Osteocyte (in vitro differentiated cells): ENCODE data around the gene PTGES3. TPM values are rescaled to one million over a fixed set of nuclear protein-coding genes. Genes with fewer than 3 reads are reported as not detected.

Experiments
- DNase-seq: peaks from one replicate; pipeline ENCODE4 v3.0.0; 2021; ENCODE audit warnings: mixed read lengths; ENCODE audit not compliant: unreplicated experiment; ENCODE audit errors: extremely low spot score
- H3K27ac Mint-ChIP-seq: one replicate; pipeline ENCODE4 v1.8.0; 2021; ENCODE audit warnings: mild to moderate bottlenecking, mixed read lengths; ENCODE audit not compliant: unreplicated experiment
- H3K27me3 Mint-ChIP-seq: one replicate; pipeline ENCODE4 v1.8.0; 2021; ENCODE audit warnings: mixed read lengths; ENCODE audit not compliant: unreplicated experiment
- H3K36me3 Mint-ChIP-seq: one replicate; pipeline ENCODE4 v1.8.0; 2021; ENCODE audit warnings: mixed read lengths; ENCODE audit not compliant: unreplicated experiment
- H3K4me1 Mint-ChIP-seq: one replicate; pipeline ENCODE4 v1.8.0; 2021; ENCODE audit warnings: mixed read lengths; ENCODE audit not compliant: unreplicated experiment
- H3K4me3 Mint-ChIP-seq: one replicate; pipeline ENCODE4 v1.8.0; 2021; ENCODE audit warnings: mild to moderate bottlenecking, moderate library complexity, mixed read lengths; ENCODE audit not compliant: unreplicated experiment
- H3K9me3 Mint-ChIP-seq: one replicate; pipeline ENCODE4 v1.8.0; 2021; ENCODE audit warnings: mixed read lengths; ENCODE audit not compliant: unreplicated experiment
- total RNA-seq: library from RNA; stranded (reverse); gene quantifications from 2 replicates; pipeline ENCODE4 v1.2.1, GENCODE V29; 2021
- TF ChIP-seq, protein P1 (sequence below): fragments of 200-600 bp; sonication (generic); IDR thresholded peaks from 2 replicates; pipeline ENCODE4 v1.5.0; 2021; ENCODE audit warnings: antibody characterized with exemption, mild to moderate bottlenecking, moderate library complexity

Gene PTGES3
- total RNA-seq, 1 donor from 2014 or later, result 140 TPM

DNA sequence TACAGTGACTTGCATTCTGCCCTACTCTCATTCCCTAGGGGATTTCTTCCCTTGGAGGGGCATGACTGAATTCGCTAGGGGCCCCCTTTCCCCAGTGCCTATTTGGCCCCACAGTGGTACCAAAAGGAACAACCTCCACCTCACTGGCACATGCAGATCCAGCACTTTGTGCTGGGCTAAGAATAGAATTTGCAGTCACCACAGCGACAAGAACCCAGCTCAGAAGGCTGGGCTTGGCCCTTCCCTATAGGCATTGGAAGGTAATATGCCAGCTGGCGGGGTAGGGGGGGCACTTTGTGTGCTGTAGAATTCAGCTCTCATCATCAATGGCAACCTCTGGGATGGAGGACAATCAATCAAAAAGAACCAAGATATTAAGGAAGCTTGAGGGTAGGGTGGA lies 71.8 kb downstream of the PTGES3 start:
- TF ChIP-seq, protein P1, sequence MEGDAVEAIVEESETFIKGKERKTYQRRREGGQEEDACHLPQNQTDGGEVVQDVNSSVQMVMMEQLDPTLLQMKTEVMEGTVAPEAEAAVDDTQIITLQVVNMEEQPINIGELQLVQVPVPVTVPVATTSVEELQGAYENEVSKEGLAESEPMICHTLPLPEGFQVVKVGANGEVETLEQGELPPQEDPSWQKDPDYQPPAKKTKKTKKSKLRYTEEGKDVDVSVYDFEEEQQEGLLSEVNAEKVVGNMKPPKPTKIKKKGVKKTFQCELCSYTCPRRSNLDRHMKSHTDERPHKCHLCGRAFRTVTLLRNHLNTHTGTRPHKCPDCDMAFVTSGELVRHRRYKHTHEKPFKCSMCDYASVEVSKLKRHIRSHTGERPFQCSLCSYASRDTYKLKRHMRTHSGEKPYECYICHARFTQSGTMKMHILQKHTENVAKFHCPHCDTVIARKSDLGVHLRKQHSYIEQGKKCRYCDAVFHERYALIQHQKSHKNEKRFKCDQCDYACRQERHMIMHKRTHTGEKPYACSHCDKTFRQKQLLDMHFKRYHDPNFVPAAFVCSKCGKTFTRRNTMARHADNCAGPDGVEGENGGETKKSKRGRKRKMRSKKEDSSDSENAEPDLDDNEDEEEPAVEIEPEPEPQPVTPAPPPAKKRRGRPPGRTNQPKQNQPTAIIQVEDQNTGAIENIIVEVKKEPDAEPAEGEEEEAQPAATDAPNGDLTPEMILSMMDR, result no peak
- Mint-ChIP-seq H3K4me1 (no peaks in the 10 kb centered on the region), H3K9me3 (no peaks in the 10 kb centered on the region), H3K27ac (no peak overlapping the region), H3K27me3 (no peaks in the 10 kb centered on the region), H3K36me3 (peaks cover 69% of the 10 kb centered on the region), H3K4me3 (no peak overlapping the region)
- DNase-seq, result no peak

GRCh38 chr12:56614627-56615026 lies 73.5 kb downstream of the PTGES3 start:
- Mint-ChIP-seq H3K36me3 (peaks cover 79% of the 10 kb centered on the region), H3K27ac (no peak overlapping the region), H3K9me3 (no peaks in the 10 kb centered on the region)

More at GRCh38 chr12:56614627-56615026, 73.5 kb downstream of the PTGES3 start:
- TF ChIP-seq, protein P1, result no peak
- no peaks in the 10 kb centered on the region for H3K4me1 Mint-ChIP-seq
- DNase-seq, result no peak
- no peaks in the 10 kb centered on the region for H3K27me3 Mint-ChIP-seq
- no peak overlapping the region for H3K4me3 Mint-ChIP-seq

Other genes with a start within 250 kb of the PTGES3 start
- 15.9 and 16.2 TPM in 2 replicates for gene TIMELESS, start 238.9 kb downstream of the PTGES3 start, total RNA-seq
- gene MIP, start 233.6 kb downstream of the PTGES3 start, total RNA-seq, result not detected in 2 replicates
- gene SPRYD4, start 219.7 kb downstream of the PTGES3 start, total RNA-seq, result 2.7 and 3.1 TPM in 2 replicates
- 0.31 TPM in 1 of 2 replicates, not detected in the other for gene GLS2, start 200.1 kb downstream of the PTGES3 start, total RNA-seq
- 65.6 and 80.0 TPM in 2 replicates for gene RBMS2, start 166.5 kb downstream of the PTGES3 start, total RNA-seq
- 83.1 and 91.6 TPM in 2 replicates for gene BAZ2A, start 58.0 kb downstream of the PTGES3 start, total RNA-seq
- 423 TPM in 2 replicates for gene ATP5F1B, start 42.3 kb downstream of the PTGES3 start, total RNA-seq
- 767 and 791 TPM in 2 replicates for gene NACA, start 37.0 kb upstream of the PTGES3 start, total RNA-seq
- 5.6 and 6.2 TPM in 2 replicates for gene PRIM1, start 64.0 kb upstream of the PTGES3 start, total RNA-seq
- gene HSD17B6, start 75.0 kb upstream of the PTGES3 start, total RNA-seq, result 1.1 and 1.3 TPM in 2 replicates
- not detected in 2 replicates for gene SDR9C7, start 246.1 kb upstream of the PTGES3 start, total RNA-seq